Neural progenitor cell (in vitro differentiated cells): ENCODE data around the gene KDELR1.

ENCODE experiments used
- EZH2 ChIP-seq: fragments of 200-600 bp; sonication (generic); IDR thresholded peaks from 2 replicates; pipeline ENCODE4 v1.6.1; 2017; ENCODE audit warnings: antibody characterized with exemption, mild to moderate bottlenecking, moderate library complexity
- EZH2phosphoT487 ChIP-seq: fragments of 200-600 bp; sonication (generic); IDR thresholded peaks from 2 replicates; pipeline ENCODE4 v1.6.1; 2017; ENCODE audit warnings: antibody characterized with exemption
- TF ChIP-seq, protein P1 (sequence below): fragments of 200-600 bp; sonication (generic); IDR thresholded peaks from 2 replicates; pipeline ENCODE4 v1.5.1; 2017; ENCODE audit warnings: antibody characterized with exemption, mild to moderate bottlenecking

GRCh38 chr19:48390188-48391099 lies 907 bp downstream of the KDELR1 start:
- TF ChIP-seq, protein P1, sequence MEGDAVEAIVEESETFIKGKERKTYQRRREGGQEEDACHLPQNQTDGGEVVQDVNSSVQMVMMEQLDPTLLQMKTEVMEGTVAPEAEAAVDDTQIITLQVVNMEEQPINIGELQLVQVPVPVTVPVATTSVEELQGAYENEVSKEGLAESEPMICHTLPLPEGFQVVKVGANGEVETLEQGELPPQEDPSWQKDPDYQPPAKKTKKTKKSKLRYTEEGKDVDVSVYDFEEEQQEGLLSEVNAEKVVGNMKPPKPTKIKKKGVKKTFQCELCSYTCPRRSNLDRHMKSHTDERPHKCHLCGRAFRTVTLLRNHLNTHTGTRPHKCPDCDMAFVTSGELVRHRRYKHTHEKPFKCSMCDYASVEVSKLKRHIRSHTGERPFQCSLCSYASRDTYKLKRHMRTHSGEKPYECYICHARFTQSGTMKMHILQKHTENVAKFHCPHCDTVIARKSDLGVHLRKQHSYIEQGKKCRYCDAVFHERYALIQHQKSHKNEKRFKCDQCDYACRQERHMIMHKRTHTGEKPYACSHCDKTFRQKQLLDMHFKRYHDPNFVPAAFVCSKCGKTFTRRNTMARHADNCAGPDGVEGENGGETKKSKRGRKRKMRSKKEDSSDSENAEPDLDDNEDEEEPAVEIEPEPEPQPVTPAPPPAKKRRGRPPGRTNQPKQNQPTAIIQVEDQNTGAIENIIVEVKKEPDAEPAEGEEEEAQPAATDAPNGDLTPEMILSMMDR = peak; percentile 61
- TF ChIP-seq EZH2 (no peak), EZH2phosphoT487 (no peak)
